ENCODE results near the gene GALNT9.

GRCh38 chr12:132200800-132201199, 128.6 kb downstream of the GALNT9 start:
- TF ChIP-seq CTCF (IDR thresholded peaks at IDR 0.05) (no peak), POLR2A (IDR thresholded peaks at IDR 0.05) (no peak), EP300 (IDR thresholded peaks at IDR 0.05) (no peak)

Measured in ovary (tissue), 3 donors.